CD4-positive, alpha-beta T cell treated with Interleukin-2 at 100 ng/mL for 4 hours (primary cell): ENCODE measurements around the gene ITGA3.

Source experiments
- DNase-seq: peaks from one replicate; pipeline ENCODE4 v3.0.0-alpha.2; 2020; ENCODE audit warnings: low spot score

ITGA3 gene

DNA sequence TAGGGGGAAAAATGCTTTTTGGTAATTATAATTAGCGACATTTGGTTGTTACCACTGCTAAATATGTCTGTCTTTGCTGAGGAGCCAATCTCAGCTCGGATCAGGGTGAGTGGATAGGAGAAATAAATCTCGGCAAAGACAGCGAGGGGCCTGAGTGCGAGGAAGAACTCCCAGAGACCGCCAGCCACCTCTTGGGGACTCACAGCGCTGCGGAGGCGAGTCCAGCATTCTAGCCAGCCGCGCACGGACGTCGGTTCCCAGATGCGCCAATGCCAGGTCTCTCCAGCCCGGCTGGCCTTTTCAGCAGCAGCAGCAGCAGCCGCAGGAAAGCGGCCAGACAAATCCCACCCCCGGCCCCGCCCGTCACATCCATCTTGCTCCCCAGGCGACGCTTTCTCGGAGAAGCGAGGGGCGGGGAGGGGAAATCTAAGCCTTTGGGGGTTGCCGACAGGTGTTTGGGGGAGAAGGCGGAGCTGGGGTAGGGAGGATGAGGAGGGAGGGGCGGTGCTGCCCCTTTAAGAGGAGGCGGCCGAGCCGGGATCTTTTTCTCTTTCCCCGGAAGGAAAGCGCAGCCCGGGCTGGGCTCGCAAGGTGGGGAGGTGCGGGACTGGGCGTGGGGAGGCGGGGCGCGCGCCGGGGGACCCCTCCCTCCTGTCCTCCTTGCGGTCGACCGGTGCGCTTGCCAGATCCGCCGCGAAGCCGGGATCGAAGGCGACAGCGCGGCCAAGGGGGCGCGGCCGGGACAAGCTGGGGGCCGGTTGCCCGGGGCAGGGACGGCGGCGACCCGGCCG is at the start of gene ITGA3:
Gene ITGA3, plus strand, starts transcription at position 685 of the 791 bp plus-strand sequence. CDS start 330 bp downstream, outside the sequence.
- peak; percentile 67 for DNase-seq

DNA sequence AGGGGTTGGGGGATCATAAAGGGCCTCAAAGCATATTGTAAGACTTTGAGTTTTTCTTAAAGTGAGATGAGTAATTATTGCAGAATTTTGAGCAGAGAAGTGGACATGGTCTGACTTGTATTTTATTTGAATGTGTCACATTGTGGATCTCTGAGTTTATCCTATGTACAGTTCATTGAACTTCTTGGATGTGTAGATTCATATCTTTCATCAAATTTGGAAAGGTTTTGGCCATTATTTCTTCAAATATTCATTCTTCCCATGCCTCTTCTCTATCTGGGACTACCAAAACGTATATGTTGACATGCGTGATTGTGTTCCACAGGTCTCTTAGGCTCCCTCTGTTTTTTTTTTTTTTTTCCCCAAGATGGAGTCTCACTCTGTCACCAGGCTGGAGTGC is 46.6 kb upstream of the ITGA3 start:
- no peak for DNase-seq

DNA sequence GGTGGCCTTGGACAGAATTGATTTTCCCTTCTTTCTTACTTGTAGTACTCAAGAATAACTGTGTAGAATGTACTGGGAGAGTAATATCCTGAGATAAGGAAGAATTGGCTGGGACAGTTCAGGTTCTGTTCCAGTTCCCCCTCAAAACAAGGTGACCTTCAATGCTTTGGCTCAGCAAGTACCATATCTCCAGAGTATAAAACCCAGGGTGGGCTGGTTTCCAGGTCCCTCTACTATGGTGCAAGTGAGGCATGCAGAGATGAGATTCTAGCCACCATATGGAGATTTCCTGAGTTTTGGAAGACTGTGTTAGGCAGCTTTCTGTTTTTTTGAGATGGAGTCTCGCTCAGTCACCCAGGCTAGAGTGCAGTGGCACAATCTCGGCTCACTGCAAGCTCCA is 42.8 kb upstream of the ITGA3 start:
- no peak for DNase-seq

DNA sequence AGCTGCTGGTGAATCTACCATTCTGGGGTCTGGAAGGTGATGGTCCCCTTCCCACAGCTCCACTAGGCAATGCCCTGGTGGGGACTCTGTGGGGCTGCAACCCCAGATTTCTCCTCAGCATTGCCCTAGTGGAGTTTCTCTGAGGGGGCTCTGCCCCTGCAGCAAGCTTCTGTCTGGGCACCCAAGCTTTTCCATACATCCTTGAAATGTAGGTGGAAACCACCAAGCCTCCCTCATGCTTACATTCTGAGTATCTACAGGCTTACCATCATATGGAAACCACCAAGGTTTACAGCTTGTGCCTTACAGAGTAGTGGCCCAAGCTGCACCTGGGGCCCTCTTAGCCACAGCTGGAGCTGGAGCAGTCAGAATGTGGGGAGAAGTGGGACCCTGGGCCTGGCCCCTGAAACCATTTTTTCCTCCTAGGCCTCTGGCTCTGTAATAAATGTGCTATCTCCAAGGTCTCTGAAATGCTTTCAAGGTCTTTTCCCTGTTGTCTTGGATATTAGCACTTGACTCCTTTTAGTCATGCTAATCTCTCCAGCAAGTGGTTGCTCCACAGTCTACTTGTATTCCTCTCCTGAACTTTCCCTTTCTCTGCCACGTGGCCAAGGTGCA is 41.3 kb upstream of the ITGA3 start:
- no peak for DNase-seq

DNA sequence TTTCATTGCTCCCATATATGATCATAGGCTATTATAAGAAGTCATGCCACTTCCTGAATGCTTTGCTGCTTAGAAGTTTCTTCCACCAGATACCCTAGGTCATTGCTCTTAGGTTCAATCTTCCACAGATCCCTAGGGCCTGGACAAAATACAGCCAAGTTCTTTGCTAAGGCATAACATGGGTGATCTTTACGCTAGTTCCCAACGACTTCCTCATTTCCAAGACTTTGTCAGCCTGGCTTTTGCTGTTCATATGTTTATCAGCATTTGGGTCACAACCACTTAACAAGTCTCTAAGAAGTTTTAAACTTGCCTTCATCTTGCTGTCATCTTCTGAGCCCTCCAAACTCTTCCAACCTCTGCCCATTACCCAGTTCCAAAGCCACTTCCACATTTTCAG is 40.8 kb upstream of the ITGA3 start:
- no peak for DNase-seq

DNA sequence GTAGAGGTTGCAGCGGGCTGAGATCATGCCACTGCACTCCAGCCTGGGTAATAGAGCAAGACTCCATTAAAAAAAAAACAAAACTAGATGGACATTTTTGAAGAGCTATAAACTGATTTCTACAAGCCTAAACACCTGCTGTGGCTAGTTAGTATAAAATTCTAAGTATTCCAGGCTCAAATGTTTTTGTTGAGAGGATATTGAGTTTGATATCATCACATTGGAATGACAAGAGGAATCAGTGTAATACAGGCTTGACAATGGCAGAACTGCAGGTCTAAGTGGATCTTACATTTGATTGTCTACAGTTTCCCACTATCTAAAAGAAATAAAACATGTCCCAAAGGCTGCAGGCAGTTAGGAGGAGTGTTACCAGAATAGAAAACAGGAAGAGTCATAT is 37.0 kb upstream of the ITGA3 start:
- DNase-seq, result no peak

DNA sequence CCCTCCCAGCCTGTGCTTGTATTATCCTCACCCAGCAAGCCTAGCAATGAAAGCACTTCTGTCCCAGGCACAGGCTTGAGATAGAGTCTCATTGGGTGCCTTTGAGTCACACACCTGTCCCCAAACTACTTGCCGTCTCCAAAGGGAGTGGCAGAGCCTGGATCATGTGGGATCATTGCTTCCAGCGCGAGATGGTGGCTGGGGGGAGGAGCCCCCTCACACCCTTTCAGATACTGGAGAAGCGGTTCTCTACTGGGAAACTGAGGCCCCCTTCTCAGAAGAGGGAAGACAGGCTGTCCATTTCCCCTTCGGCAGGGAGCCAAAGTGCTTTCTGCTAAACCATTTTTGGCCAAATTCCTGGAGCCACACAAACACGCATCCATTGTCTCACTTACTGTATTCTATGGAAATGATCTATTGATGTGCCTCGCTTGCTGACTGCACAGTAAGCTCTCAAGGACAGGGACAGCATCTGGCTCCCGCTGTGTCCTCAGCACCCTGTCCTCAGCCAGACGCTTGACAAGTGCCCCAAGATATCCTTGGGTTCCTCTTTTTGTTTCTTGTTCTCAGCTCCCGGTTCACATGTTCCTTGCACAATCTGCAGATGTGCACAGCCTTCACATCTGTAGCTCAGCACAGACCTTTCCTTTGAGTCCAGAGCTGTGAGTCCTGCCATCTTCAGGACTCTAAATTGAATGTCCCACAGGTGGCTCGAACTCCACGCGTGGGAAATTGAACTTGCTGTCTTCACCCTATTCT is 34.9 kb upstream of the ITGA3 start:
- no peak for DNase-seq

DNA sequence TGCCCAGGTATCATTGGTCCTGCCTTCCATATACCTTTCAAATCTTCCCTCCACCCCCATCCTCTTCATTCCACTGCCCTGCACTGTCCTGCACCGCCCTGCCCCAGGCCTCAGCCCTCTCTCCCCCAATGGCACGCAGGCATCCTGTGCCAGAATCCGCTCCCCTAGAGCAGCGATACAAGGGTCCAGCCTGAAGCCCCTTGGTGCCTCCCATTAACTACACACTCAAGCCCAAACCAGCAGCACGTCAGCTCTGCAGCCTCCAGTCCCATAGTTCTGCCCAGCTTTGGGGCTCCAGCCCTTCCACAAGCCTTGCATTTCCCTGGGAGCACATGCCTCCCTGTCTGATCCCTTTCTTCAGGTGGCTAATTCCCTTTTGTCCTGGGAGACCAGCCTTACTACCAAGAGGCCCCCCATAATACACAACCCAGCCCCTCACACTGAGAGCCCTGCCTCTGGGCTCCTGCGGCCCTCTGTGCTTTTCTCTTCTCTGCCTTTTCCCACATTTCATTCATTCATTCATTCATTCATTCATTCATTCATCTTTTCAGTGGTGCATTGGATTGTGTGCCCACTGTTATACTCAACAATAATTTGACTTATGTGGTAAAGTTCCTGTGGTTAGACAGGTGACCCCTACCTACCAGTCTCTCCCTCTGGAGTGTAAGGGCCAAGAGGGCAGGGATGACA is 34.1 kb upstream of the ITGA3 start:
- DNase-seq, result no peak

DNA sequence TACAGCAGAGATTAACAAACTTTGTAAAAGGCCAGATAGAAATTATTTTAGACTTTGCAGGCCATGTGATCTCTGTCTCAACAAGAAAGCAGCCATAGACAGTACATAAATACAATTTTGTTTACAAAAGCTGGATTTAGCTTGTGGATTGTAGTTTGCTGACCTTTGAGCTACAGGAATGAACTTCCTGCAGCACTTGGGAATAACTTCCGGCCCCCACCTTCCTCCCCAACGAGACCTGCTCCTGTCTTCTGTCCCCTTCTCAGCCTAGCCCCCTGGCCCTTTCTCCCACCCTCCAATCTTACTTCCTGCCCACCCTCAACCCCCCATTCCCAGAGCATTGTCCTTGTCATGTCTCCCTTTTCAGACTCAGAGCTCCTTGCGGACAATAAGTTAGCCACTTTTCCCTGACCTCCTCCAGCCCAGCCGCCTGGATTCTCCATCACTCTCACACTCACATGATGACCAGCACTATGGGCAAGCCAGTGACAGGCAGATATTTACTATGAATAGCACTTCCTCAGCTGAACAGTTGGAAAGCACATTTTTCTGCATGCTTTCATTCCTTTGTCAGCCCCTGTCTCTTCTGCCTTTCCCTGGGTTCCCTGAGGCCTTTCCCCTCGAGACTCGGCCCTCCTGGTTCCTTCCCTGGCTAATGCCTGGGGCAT is 33.3 kb upstream of the ITGA3 start:
- DNase-seq, result no peak

DNA sequence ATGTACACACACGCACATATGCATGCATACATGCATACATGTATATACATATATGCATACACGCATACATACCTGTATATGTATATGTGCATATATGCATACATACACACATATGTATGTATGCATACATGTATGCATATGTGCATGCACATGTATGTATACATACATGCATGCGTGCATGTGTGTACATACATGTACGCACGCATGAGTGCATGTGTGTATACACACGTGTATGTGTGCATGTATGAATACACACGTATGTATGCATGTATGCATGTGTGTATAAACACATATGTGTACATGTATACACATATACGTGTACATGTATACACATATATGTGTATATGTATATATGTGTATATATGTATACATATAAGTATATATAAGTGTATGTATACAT is 32.4 kb upstream of the ITGA3 start:
- DNase-seq, result no peak

DNA sequence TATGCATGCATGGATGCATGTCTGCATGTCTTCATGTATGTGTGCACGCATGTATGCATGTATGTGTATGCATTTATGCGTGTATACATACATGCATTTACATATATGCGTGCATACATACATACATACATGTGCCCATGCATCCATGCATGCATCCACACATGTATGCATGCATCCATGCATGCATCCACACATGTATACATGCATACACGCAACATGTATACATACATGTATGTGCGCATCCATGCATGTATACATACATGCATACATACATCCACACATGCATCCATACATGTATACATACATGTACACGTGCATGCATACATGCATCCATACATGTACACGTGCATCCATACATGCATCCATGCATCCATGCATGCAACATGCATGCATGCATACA is 31.1 kb upstream of the ITGA3 start:
- no peak for DNase-seq

DNA sequence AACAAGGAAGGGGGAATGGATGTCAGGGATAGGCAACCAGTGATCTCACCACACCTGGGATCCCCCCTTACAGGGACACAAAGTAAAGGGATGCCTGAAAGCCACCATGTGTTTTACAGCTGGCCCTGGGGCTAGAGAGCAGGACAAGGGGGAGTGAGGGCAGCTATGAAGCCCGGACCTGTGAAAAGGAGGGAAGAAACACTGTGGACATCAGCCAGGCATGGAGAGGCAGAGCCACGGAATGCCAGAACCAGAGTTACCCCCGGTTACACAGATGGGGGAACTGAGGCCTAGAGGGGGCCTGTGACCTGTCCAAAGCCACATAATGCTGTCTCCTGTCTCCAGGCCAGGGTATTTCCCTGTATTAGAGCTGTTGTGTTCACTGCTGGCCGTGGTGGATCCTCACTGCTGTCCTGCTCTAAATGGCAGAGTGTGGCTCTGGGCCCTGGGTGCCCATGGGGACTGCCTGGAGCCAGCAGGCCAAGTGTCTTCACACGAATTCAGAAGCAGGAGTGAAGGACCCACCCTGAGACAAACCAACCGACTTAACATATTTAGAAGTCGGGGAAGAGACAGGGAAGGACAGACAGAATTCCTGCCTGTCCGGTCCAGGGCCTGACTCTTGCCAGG is 29.7 kb upstream of the ITGA3 start:
- no peak for DNase-seq

DNA sequence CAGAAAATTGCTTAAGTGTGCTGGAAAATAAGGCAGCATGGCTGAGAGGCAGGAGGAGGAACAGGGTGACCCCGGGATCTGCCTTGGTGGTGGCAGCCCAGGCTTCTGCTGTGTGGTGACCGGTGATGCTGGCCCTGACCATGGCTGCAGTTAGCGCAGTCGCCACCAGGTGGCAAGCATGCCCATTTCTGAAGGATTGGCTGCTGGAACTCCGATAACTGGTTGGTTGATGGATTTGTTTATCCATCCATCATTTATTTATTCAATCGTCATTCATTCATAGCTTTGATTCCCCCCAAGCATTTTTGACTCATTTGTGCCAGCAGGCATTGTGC is 29.1 kb upstream of the ITGA3 start:
- DNase-seq, result peak; percentile 82

DNA sequence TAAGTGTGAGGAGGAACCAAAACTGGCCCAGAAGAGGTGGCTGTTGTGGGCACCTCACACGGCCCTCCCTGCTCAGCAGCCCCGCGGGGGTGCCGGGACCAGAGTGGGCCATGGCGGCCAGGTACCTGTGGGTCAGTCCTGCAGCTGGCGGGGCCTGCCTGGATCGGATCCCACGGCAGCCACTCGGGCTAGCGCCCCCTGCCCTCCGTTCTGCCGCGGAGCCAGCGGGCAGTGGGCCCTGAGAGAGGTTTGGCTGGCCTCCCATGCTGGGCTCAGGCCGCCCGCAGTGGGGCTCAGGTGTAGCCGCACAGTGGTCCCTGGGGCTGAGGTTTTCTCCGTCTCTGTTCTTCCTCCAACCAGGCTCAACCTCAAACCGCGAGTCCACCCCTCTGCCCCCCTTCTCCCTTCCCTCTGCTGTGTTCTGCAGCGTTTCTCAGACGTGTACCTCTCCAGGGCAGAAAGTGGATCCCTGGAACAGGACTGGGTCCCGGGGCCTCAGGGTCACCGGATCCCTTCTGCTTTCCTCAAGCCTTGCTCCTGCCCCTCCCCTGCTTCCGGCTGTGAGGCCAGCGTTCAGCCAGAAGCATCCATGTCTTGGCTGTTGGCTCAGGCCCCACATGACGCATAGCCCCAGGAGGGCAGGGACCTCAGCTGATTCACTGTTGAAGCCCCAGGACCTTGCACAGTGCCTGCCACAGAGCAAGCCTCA is 28.6 kb upstream of the ITGA3 start:
- DNase-seq, result no peak

DNA sequence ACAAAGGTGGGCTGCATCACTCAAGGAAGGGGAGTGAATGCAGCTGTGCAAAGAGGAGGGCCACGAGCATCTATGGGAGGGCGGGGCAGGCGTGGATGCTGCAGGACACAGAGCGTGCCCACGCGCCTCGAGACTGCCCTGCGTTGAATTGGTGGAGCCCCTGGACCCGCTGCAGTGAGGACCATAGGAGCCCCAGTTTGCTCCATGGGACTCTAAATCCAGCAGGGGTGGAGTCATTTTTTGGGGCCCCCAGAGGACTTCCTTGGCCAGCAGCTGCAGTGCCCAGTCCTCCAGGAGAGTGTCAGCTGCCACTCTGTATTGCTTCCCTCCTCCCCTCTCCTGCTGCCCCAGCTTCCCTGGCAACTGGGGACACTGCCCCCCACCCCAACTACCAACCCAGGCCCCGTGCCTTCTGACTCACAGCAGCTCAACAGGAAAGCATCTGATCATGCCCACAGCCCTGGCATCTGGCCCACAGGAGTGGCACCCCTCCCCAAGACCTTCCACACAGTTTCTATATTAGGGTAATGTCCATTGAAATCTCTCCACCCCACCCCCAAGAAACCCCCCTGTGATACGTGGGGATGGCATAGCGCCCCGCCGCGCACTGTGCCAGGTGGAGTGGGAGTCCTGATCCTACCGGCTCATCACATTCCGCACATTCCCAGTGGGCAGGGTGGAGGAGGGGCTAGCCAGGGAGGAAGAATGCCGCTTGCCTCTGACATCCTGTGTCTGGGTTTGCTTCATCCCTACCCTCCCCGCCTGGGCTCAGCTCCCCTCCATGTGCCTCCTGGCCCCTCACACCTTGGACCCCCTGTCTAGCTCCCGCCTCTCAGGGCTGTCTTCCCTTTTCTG is 27.8 kb upstream of the ITGA3 start:
- DNase-seq, result no peak

DNA sequence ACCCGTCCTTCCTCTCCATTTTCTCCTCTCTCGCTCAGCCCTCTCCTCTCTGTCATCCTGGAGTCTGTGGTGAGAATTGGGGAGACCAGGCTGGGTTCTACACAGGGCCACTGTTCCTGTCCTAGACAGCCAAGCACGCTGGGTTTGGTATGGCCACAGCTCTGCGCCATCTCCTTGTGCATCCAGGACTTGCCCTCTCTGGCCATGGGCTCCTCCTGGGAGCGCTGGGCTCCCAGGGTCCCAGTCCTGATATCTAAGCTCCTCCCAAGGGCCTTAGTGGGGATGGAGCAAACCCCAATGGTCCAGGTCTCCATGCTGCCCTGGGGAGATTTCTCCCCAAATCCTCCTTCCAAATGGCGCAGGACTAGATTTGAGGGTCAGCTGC is 27.2 kb upstream of the ITGA3 start:
- DNase-seq, result no peak

DNA sequence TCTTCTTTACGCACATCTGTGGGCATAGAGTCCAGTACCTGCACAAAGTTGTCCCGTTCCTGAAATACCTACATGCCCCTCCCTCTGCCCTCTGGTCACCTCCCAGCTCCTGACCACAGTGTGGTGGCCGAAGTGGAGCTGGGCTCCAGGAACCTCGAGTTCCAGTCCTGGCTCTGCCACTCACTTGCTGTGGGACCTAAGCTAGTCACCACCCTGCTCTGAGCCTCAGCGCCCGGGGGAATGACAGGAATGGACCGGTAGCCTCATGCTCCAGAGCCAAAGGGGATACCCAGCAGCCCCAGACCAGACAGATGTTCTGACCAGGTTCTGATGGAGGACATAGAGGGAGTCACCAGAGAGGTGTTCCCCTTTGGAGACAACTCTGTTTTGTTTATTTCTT is 26.7 kb upstream of the ITGA3 start:
- DNase-seq, result no peak

DNA sequence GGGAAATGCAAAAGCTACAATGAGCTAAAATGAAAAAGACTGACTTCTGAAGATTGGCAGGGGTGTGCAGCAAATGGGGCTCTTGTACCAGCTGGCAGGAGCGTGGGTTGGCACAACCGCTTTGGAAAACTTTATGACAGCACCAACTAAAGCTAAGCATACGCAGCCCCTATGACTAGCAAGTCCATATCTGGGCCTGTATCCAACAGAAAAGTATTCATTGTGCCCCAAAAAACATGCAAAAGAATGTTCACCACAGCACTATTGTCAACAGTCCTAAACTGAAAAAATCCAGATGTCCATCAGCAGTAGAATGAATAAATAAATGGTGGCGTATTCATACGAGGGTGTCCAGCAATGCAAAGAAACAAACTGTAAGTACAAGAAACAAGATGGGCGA is 22.6 kb upstream of the ITGA3 start:
- DNase-seq, result no peak

DNA sequence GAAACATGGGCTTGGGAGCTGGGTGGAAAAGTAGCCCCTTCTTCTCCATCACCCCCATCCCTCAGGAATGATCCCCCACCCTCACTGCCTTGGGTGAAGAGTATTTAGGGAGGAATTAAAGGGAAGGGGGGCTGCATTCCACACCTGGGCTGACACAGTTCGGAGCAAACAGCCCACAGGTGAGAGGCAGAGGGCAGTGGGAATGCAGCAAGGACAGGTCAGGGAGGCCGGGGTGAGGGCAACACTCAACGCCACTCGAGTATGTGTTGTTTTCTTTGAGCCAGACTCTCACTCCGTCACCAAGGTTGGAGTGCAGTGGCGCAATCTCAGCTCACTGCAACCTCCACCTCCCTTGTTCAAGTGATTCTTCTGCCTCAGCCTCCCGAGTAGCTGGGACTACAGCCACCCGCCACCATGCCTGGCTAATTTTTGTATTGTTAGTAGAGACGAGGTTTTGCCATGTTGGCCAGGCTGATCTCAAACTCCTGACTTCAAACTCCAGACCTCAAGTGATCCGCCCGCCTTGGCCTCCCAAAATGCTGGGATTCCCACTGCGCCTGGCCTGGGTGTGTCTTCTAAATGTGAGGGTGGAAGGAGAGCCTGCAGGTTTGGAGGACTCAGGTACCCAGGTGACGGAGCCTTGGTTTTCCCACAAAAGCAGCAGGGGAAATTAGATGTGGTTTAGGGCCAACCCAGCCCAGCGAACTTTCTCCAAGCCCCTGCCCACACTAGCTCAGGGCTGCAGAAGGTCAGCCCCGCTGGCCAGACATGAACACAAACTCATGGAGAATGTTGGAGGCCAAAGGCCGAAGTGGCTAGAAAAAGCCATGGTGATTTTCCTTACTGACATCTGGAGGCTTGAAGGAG is 21.2 kb upstream of the ITGA3 start:
- DNase-seq, result no peak
